K562 (cell line): ENCODE measurements around the gene ABHD14A. TPM values are rescaled to one million over a fixed set of nuclear protein-coding genes. Genes with fewer than 3 reads are reported as not detected.

Experiments used
- CTCFL ChIP-seq: IDR thresholded peaks from 2 replicates; pipeline ENCODE4 v1.6.1; 2011; ENCODE audit warnings: borderline replicate concordance, low read depth, mild to moderate bottlenecking, moderate library complexity, low read length; ENCODE audit not compliant: insufficient read depth, poor library complexity, severe bottlenecking
- ETV6 ChIP-seq, 3 experiments: fragments of 150-350 bp in 1 of 3; sonication (generic) in 1 of 3; formaldehyde crosslinking in 1 of 3; IDR thresholded peaks; 2 replicates each; pipeline versions ENCODE4 v1.6.1 to v1.8.0; 2014 to 2022; ENCODE audit warnings: borderline replicate concordance in 2 of 3, low read depth in 2 of 3, antibody characterized with exemption in 1 of 3, low read length in 1 of 3, mild to moderate bottlenecking in 1 of 3, missing genetic modification reagents in 1 of 3
- HMG20B ChIP-seq: fragments of 250-450 bp; sonication (Bioruptor Pico); IDR thresholded peaks from 2 replicates; pipeline ENCODE4 v1.5.0; 2021; ENCODE audit warnings: mild to moderate bottlenecking
- HOXB6 ChIP-seq: fragments of 250-450 bp; sonication (Bioruptor Pico); IDR thresholded peaks from 2 replicates; pipeline ENCODE4 v1.5.1; 2022; ENCODE audit warnings: mild to moderate bottlenecking, borderline replicate concordance
- KHSRP ChIP-seq: fragments of 450-650 bp; IDR thresholded peaks from 2 replicates; pipeline ENCODE4 v1.6.1; 2017
- MYBL2 ChIP-seq, 2 experiments: fragments of 450-650 bp in 1 of 2; sonication (generic) in 1 of 2; formaldehyde crosslinking in 1 of 2; IDR thresholded peaks; 2 replicates each; pipeline versions ENCODE4 v1.6.1 to v1.8.1; 2017 to 2022; ENCODE audit warnings: borderline replicate concordance in 1 of 2, inconsistent platforms in 1 of 2, low read depth in 1 of 2, mild to moderate bottlenecking in 1 of 2, missing genetic modification reagents in 1 of 2, moderate library complexity in 1 of 2
- RBM39 ChIP-seq: fragments of 200-400 bp; formaldehyde crosslinking; optimal IDR thresholded peaks from 2 replicates; pipeline ENCODE3; 2018; ENCODE audit warnings: low read depth, low read length
- RCOR1 ChIP-seq, 2 experiments: IDR thresholded peaks; 2 replicates each; pipeline ENCODE4 v1.6.1; 2012; ENCODE audit warnings: low read depth in 2 of 2, low read length in 2 of 2, borderline replicate concordance in 1 of 2, improper control_type of control experiment in 1 of 2
- SMARCC2 ChIP-seq: fragments of 450-650 bp; IDR thresholded peaks from 2 replicates; pipeline ENCODE4 v1.6.1; 2017; ENCODE audit warnings: antibody characterized with exemption, moderate library complexity, mild to moderate bottlenecking, low read depth
- SPI1 ChIP-seq: IDR thresholded peaks from 2 replicates; pipeline ENCODE4 v1.6.1; 2011; ENCODE audit warnings: low read depth, low read length, control low read depth, borderline replicate concordance
- TGIF2 ChIP-seq: sonication (generic); formaldehyde crosslinking; IDR thresholded peaks from 2 replicates; pipeline ENCODE4 v1.8.1; 2022; ENCODE audit warnings: mild to moderate bottlenecking, missing genetic modification reagents, moderate library complexity
- TRIM25 ChIP-seq: fragments of 450-650 bp; IDR thresholded peaks from 2 replicates; pipeline ENCODE4 v1.7.0; 2016; ENCODE audit warnings: borderline replicate concordance
- ZEB2 ChIP-seq: fragments of 450-650 bp; IDR thresholded peaks from 2 replicates; pipeline ENCODE4 v1.6.1; 2016
- ZHX1 ChIP-seq: fragments of 150-350 bp; conservative IDR thresholded peaks from 2 replicates; pipeline ENCODE4 v1.6.1; 2014; ENCODE audit warnings: low read length
- ZNF263 ChIP-seq: sonication (generic); formaldehyde crosslinking; IDR thresholded peaks from 2 replicates; pipeline ENCODE4 v1.8.0; 2022; ENCODE audit warnings: mild to moderate bottlenecking, missing genetic modification reagents, borderline replicate concordance
- ZNF436 ChIP-seq: fragments of 250-450, 450-650 bp; sonication (Bioruptor Pico); formaldehyde crosslinking; IDR thresholded peaks from 2 replicates; pipeline ENCODE4 v1.7.0; 2020; ENCODE audit warnings: mild to moderate bottlenecking
- ZNF785 ChIP-seq: fragments of 250-450 bp; sonication (Bioruptor Pico); IDR thresholded peaks from 2 replicates; pipeline ENCODE4 v1.4.0; 2020; ENCODE audit warnings: mild to moderate bottlenecking
- polyA plus RNA-seq, 8 experiments: library from polyadenylated mRNA; depleted of rRNA in 4 of 8; stranded (reverse) in 5 of 8; unstranded in 3 of 8; fragments of >200 nt; fragmentation: Nextera tagmentation in 2 of 8; fragmentation: Illumina TruSeq in 1 of 8; extraction: Ambion mirVana in 2 of 8; extraction: Trizol in 1 of 8; gene quantifications; 2 replicates each; pipeline versions ENCODE4 v1.2.1 to v1.2.3, GENCODE V29; 2011 to 2014; ENCODE audit warnings: inconsistent platforms in 1 of 8, missing spikeins in 1 of 8
- total RNA-seq, 7 experiments: library from RNA; depleted of rRNA in 6 of 7; stranded (reverse); fragments of >200 nt in 6 of 7; fragmentation: Illumina TruSeq in 2 of 7; extraction: Trizol in 2 of 7; gene quantifications; 2 replicates each; pipeline versions ENCODE4 v1.2.1 to v1.2.3, GENCODE V29; 2011 to 2021; ENCODE audit warnings: low replicate concordance in 1 of 7

The ABHD14A gene
- total and polyA plus RNA-seq, 9 of the 15 experiments (the other 6 are each of a cell fraction or from before 2014, with no cell fraction given) = 0.90 to 10.5 (median 8.3) TPM

GRCh38 chr3:51995346-51996163, 20.7 kb downstream of the ABHD14A start, which contains the start of gene RPL29 (continued):
- TF ChIP-seq SPI1 (no peak), ZHX1 (0 out of 2 replicates have a peak, but pooled peaks have one; percentile 51), MYBL2 (IDR thresholded peaks at IDR 0.05; ENCODE audit: low read depth) (no peak), MYBL2 (CRISPR knock-in tag; IDR thresholded peaks at IDR 0.05; ENCODE audit: borderline replicate concordance) (no peak), HOXB6 (CRISPR knock-in tag) (no peak), ZNF436 (CRISPR knock-in tag) (no peak), ZEB2 (peak; percentile 94), RBM39 (no peak), ZNF785 (no peak), KHSRP (no peak), SMARCC2 (no peak), RCOR1 (IDR thresholded peaks at IDR 0.05; ENCODE audit: borderline replicate concordance in 1 of 2, low read depth in 2 of 2, low read length in 2 of 2) (peak in 1 of 2 experiments; percentile 32; a peak in 1 of 4 replicates), TGIF2 (CRISPR knock-in tag) (no peak), CTCFL (no peak), ZNF263 (CRISPR knock-in tag) (no peak), TRIM25 (peak; percentile 77; the same call in 1 of the 2 replicates), HMG20B (CRISPR knock-in tag) (no peak), ETV6 (IDR thresholded peaks at IDR 0.05; ENCODE audit: borderline replicate concordance in 1 of 2, low read depth in 2 of 2, low read length in 1 of 2) (peak in 1 of 2 experiments; percentile 48; a peak in 1 of 4 replicates), ETV6 (CRISPR knock-in tag; IDR thresholded peaks at IDR 0.05; ENCODE audit: borderline replicate concordance) (no peak)
